Bronchial epithelial cell (primary cell): ENCODE results near the gene CA7. TPM values are rescaled to one million over a fixed set of nuclear protein-coding genes. Genes with fewer than 3 reads are reported as not detected.

ENCODE experiments used
- DNase-seq: peaks from one replicate; pipeline ENCODE4 v3.0.0-alpha.2; 2010; ENCODE audit warnings: low read depth
- FAIRE-seq: peaks from 2 replicates; lab custom pipeline; 2011; peaks lifted over from hg19 to GRCh38; lab: Jason Lieb, UNC
- H3K27me3 ChIP-seq: 2 replicates; pipeline ENCODE4 v1.5.1; 2011; ENCODE audit warnings: low read length; ENCODE audit not compliant: control insufficient read depth, insufficient read depth
- H3K36me3 ChIP-seq: 2 replicates; pipeline ENCODE4 v1.5.1; 2011; ENCODE audit warnings: low read length; ENCODE audit not compliant: control insufficient read depth, insufficient read depth
- H3K4me3 ChIP-seq: 2 replicates; pipeline ENCODE4 v1.5.1; 2011; ENCODE audit warnings: mild to moderate bottlenecking, low read depth, low read length, control low read depth
- total RNA-seq: library from RNA; depleted of rRNA; stranded (reverse); fragments of >200 nt; gene quantifications from 2 replicates; pipeline ENCODE4 v1.2.1, GENCODE V29; 2014
- TF ChIP-seq, protein P1 (sequence below): IDR thresholded peaks from 2 replicates; pipeline ENCODE4 v1.5.1; 2011; ENCODE audit warnings: mild to moderate bottlenecking, moderate library complexity, low read length, control low read depth, inconsistent platforms; ENCODE audit not compliant: insufficient read depth, severe bottlenecking

CA7 gene
- total RNA-seq, 1 donor from 2014 or later, result not detected

DNA sequence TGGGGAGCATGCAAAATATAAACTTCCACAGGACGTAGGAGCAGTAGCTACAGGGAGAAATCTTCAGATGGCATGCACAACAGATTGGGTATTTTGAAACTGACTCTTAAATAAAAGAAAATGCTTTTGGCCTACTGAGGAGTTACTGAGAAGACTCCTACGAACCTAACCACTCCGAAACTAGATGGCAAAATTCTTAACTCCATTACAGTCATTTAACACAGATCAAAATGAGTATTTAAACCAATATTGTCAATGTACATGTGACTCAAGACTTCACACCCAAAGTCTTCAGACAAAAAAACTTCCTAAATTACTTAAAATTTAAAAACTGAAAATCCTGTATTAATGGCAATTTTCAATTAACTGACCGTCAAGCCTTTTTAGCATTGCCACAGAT is 34.4 kb upstream of the CA7 start:
- H3K4me3 ChIP-seq, result no peak overlapping the region
- peaks cover 5% of the 10 kb centered on the region for H3K36me3 ChIP-seq
- FAIRE-seq, result no peak
- DNase-seq, result no peak
- H3K27me3 ChIP-seq, result no peaks in the 10 kb centered on the region
- TF ChIP-seq, protein P1, sequence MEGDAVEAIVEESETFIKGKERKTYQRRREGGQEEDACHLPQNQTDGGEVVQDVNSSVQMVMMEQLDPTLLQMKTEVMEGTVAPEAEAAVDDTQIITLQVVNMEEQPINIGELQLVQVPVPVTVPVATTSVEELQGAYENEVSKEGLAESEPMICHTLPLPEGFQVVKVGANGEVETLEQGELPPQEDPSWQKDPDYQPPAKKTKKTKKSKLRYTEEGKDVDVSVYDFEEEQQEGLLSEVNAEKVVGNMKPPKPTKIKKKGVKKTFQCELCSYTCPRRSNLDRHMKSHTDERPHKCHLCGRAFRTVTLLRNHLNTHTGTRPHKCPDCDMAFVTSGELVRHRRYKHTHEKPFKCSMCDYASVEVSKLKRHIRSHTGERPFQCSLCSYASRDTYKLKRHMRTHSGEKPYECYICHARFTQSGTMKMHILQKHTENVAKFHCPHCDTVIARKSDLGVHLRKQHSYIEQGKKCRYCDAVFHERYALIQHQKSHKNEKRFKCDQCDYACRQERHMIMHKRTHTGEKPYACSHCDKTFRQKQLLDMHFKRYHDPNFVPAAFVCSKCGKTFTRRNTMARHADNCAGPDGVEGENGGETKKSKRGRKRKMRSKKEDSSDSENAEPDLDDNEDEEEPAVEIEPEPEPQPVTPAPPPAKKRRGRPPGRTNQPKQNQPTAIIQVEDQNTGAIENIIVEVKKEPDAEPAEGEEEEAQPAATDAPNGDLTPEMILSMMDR, result no peak

DNA sequence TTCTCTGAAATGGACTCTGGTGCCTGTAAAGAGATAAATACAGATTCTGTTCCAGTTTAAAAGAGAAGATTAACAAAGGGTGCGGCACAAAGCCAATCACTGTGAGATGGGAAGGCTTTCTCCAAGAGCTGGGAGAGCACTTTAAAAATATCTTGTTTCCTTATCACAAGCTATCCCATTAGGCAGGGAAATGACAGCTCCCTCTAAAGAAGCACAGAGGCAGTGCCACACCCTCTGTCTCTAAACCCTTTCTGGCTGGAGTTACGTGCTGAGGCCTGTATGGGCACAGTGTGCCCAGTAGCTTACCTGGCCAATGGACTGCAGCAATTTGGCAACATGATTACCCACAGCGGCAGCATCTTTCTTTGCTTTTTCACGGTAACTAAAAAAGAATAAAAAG is 33.8 kb upstream of the CA7 start:
- FAIRE-seq (no peak), DNase-seq (peak; percentile 57)
- TF ChIP-seq, protein P1, result peak; percentile 19
- Histone ChIP-seq H3K27me3 (no peaks in the 10 kb centered on the region), H3K36me3 (peaks cover 1% of the 10 kb centered on the region), H3K4me3 (no peak overlapping the region)

DNA sequence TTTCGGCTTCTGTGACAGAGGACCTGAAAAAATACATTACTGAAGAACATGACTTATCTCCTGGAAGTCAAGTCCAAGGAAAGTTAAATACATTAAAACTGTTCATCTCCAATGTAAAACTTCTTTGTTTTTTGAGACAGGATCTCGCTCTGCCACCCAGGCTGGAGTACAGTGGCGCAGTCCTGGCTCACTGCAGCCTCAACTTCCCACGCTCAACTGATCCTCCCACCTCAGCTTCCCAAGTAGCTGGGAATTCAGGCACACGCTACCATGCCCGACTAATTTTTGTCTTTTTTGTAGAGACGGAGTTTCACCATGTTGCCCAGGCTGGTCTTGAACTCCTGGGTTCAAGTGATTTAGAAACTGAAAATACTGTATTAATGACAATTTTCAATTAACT is 33.2 kb upstream of the CA7 start:
- peaks cover 1% of the 10 kb centered on the region for H3K36me3 ChIP-seq
- no peak for DNase-seq

DNA sequence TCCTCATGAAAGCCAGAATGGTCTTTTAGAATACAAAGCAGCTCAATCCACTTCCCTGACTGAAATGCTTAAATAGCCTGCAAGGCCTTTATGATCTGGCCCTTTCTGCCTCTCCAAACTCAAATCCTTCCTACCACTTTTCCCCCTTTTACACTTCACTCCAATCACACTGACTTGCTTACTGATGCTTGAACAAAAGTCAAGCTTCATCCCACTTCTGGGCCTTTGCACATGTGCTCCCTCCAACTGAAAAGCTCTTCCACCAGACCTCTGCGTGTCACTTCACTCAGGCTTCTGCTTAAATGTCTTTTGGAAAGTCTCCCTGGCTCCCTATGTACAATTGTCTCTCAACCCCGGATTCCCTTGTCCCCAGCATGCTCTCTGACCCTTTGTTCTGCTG is 29.5 kb upstream of the CA7 start:
- Histone ChIP-seq H3K27me3 (no peaks in the 10 kb centered on the region), H3K4me3 (no peak overlapping the region), H3K36me3 (peaks cover 5% of the 10 kb centered on the region)
- FAIRE-seq, result no peak
- TF ChIP-seq, protein P1, result no peak
- DNase-seq, result no peak

More for the DNA sequence above, 33.2 kb upstream of the CA7 start:
- TF ChIP-seq, protein P1, result no peak
- no peak overlapping the region for H3K4me3 ChIP-seq
- no peak for FAIRE-seq
- H3K27me3 ChIP-seq, result no peaks in the 10 kb centered on the region

DNA sequence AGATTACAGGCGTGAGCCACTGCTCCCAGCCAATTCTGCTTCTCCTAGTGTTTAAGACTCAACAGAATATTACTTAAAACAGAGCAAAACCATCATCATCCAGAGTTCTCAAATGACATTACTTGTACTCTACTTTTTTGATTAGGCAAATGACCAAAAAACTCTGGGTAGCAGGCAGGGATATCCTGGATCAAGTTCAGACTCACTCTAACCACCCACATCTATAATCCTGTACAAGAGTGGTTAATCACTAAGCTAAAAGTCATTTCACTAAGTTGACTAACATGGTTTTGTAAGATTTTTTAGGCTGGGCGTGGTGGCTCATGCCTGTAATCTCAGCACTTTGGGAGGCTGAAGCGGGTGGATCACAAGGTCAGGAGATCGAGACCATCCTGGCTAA is 20.2 kb upstream of the CA7 start:
- TF ChIP-seq, protein P1, result no peak
- H3K36me3 ChIP-seq, result peaks cover 5% of the 10 kb centered on the region
- H3K27me3 ChIP-seq, result no peaks in the 10 kb centered on the region
- FAIRE-seq (no peak), DNase-seq (peak; percentile 49)
- H3K4me3 ChIP-seq, result no peak overlapping the region

DNA sequence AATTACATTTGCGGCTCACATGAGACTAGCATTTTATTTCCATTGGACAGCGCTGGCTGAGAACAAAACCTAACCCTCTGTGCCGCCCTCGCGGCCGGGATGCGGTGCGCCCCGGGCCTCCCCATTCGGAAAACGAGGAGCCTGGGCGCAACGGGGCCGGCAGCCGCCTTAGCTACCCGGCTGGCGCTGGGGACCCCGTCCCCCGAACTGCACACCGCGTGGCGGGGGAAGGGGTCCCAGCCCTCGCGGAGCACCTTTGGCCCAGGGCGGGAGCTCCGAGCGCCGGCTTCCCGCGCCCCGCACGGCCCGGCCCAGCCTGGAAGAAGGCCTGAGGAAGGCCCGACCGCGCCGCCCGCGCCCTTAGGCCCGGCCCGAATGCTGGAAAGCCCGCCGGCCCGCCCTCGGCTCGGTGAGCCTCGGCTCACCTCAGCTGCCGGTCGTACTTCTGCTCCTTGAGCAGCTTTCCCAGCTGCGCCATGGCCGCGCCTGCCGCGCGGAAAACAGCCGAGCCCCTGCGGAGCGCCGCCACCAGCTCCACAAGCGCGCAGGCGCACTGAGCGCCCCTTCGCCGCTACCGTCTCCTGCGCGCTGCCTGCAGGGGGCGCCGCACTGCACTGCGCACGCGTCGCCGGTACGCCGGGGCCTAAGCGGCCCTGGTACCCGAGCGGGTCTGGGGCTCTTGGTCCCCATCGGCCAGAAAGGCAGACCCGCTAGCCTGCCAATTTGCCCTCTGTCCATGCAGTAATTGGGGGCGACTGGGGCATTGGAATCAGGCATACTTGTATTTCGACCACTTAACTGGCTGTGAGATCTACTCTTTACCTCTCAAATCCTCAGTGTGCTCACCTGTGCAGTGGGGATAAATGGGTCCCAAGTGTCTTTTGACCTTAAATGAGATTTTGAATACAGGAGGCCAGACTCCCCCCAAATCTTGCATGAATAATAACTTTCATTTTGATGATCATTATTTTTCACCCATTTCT is 13.5 kb upstream of the CA7 start, which contains the start of gene NAE1:
Gene NAE1, minus strand, starts transcription at position 555 of the 983 bp plus-strand sequence. Its CDS starts 77 bp downstream, at position 478.
- peaks cover 3% of the 10 kb centered on the region for H3K36me3 ChIP-seq
- FAIRE-seq, result no peak
- TF ChIP-seq, protein P1, result peak; percentile 100
- no peaks in the 10 kb centered on the region for H3K27me3 ChIP-seq
- peak; percentile 70 for DNase-seq
- H3K4me3 ChIP-seq, result peak within 1 kb of the TSS; percentile 68
